Ectodermal cell (in vitro differentiated cells): ENCODE measurements around the gene PPP2R3C. TPM values are rescaled to one million over a fixed set of nuclear protein-coding genes. Genes with fewer than 3 reads are reported as not detected.

Source experiments
- H3K27ac ChIP-seq: 2 replicates; pipeline ENCODE4 v1.7.0; 2013; ENCODE audit warnings: mild to moderate bottlenecking, low read depth, low read length; ENCODE audit not compliant: insufficient read depth, poor library complexity, severe bottlenecking
- H3K27me3 ChIP-seq: 2 replicates; pipeline ENCODE4 v1.7.0; 2013; ENCODE audit warnings: mild to moderate bottlenecking, low read length; ENCODE audit not compliant: insufficient read depth, control insufficient read depth, poor library complexity, severe bottlenecking
- H3K36me3 ChIP-seq: one replicate; pipeline ENCODE4 v1.7.0; 2013; ENCODE audit warnings: low read length; ENCODE audit not compliant: control insufficient read depth, insufficient read depth
- H3K4me1 ChIP-seq: one replicate; pipeline ENCODE4 v1.7.0; 2013; ENCODE audit warnings: low read length; ENCODE audit not compliant: control insufficient read depth, insufficient read depth
- H3K4me3 ChIP-seq: 2 replicates; pipeline ENCODE4 v1.7.0; 2013; ENCODE audit warnings: low read depth, low read length, control low read depth; ENCODE audit not compliant: insufficient read depth
- H3K9me3 ChIP-seq: 2 replicates; pipeline ENCODE4 v1.7.0; 2013; ENCODE audit warnings: mild to moderate bottlenecking, low read length, moderate library complexity; ENCODE audit not compliant: control insufficient read depth
- WGBS, 2 experiments: methylation state at CpG; one replicate each; pipeline ENCODE4 v1.1.7; 2013; ENCODE audit warnings: missing lambda C conversion rate in 2 of 2; 5-methylcytosine and 5-hydroxymethylcytosine counted together
- polyA plus RNA-seq, 4 experiments: library from polyadenylated mRNA; stranded (reverse); fragments of 50-300 nt; gene quantifications; one replicate each; pipeline ENCODE4 v1.2.3, GENCODE V29; 2013

PPP2R3C gene
- polyA plus RNA-seq (2013, experiment 1 of 4): 36.2 TPM
- polyA plus RNA-seq (2013, experiment 2 of 4): 35.6 TPM
- 39.6 TPM for polyA plus RNA-seq (2013, experiment 3 of 4)
- polyA plus RNA-seq (2013, experiment 4 of 4): 37.3 TPM

GRCh38 chr14:35121887-35122695 is at the start of gene PPP2R3C, which contains the start of gene PRORP:
TSS of gene PPP2R3C (minus strand) at chr14:35121990. CDS start at chr14:35121959, 31 bp downstream.
TSS of gene PRORP (plus strand) at chr14:35122552. CDS start at chr14:35123246, 694 bp downstream.
- H3K9me3 ChIP-seq: no peaks in the 10 kb centered on the region
- H3K4me3 ChIP-seq: peak within 1 kb of the TSS; percentile 71
- no peaks in the 10 kb centered on the region for H3K4me1 ChIP-seq
- 0% methylated on average over 57 of the region's 57 CpGs for WGBS, 2 experiments
- H3K27ac ChIP-seq: peak within 1 kb of the TSS; percentile 98
- H3K36me3 ChIP-seq: no peaks in the 10 kb centered on the region
- H3K27me3 ChIP-seq: no peaks in the 10 kb centered on the region

DNA sequence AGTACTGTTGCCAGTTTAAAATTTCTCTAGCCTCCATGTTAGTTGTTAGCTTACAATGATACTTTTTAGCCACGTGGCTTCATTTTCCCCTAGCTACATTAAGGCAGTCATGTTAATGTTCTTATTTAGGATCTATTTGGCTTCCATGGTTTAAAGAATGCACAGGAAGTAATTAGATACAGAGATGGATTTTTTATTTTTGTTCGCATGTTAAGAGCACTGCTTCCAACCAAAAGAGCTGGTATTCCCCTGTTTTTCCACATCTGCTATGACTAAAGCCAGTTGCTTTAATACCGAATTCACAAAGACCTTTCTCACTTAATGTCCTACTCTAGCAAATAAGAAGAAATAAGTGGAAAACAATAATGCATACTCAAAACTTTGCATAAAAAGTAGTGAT is 45.7 kb upstream of the PPP2R3C start:
- H3K27me3 ChIP-seq: no peaks in the 10 kb centered on the region
- H3K4me3 ChIP-seq: no peak overlapping the region
- no peaks in the 10 kb centered on the region for H3K9me3 ChIP-seq
- no peaks in the 10 kb centered on the region for H3K36me3 ChIP-seq
- no peaks in the 10 kb centered on the region for H3K4me1 ChIP-seq
- H3K27ac ChIP-seq: no peak overlapping the region
- 88 to 98% methylated on average over 3 of the region's 3 CpGs for WGBS, 2 experiments

DNA sequence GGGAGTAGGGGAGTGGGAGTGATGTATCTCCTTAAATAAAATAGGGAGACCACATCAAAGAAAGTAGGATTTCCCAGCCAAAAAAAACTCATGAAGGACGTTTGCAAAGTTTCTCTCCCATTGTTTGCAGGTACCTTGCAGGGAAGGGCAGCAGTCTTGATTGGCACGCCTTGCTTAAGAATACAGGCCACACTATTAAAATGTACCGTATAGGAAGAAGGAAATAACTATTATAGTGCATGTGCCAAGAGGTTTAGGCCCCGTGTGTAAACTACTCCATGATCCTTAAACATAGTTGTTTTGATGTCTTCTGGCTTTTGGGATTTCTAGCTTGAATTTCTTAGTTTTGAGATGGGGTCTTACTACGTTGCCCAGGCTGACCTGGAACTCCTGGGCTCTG is 43.1 kb upstream of the PPP2R3C start:
- Histone ChIP-seq H3K27me3 (no peaks in the 10 kb centered on the region), H3K36me3 (no peaks in the 10 kb centered on the region), H3K9me3 (no peaks in the 10 kb centered on the region), H3K27ac (no peak overlapping the region), H3K4me1 (no peaks in the 10 kb centered on the region), H3K4me3 (no peak overlapping the region)
- WGBS, 2 experiments: 89 to 93% methylated on average over 5 of the region's 5 CpGs

GRCh38 chr14:35163384-35163783 is 41.6 kb upstream of the PPP2R3C start:
- no peaks in the 10 kb centered on the region for H3K4me1 ChIP-seq

GRCh38 chr14:35161231-35161630 is 39.4 kb upstream of the PPP2R3C start:
- H3K9me3 ChIP-seq: no peaks in the 10 kb centered on the region
- H3K4me1 ChIP-seq: no peaks in the 10 kb centered on the region
- no peak overlapping the region for H3K4me3 ChIP-seq
- no peaks in the 10 kb centered on the region for H3K27me3 ChIP-seq
- 93 to 97% methylated on average over 5 of the region's 5 CpGs for WGBS, 2 experiments
- H3K27ac ChIP-seq: no peak overlapping the region
- H3K36me3 ChIP-seq: no peaks in the 10 kb centered on the region

More at GRCh38 chr14:35163384-35163783, 41.6 kb upstream of the PPP2R3C start:
- WGBS, 2 experiments: 100% methylated on average over 1 of the region's 1 CpG
- Histone ChIP-seq H3K27ac (no peak overlapping the region), H3K27me3 (no peaks in the 10 kb centered on the region), H3K9me3 (no peaks in the 10 kb centered on the region), H3K4me3 (no peak overlapping the region), H3K36me3 (no peaks in the 10 kb centered on the region)

DNA sequence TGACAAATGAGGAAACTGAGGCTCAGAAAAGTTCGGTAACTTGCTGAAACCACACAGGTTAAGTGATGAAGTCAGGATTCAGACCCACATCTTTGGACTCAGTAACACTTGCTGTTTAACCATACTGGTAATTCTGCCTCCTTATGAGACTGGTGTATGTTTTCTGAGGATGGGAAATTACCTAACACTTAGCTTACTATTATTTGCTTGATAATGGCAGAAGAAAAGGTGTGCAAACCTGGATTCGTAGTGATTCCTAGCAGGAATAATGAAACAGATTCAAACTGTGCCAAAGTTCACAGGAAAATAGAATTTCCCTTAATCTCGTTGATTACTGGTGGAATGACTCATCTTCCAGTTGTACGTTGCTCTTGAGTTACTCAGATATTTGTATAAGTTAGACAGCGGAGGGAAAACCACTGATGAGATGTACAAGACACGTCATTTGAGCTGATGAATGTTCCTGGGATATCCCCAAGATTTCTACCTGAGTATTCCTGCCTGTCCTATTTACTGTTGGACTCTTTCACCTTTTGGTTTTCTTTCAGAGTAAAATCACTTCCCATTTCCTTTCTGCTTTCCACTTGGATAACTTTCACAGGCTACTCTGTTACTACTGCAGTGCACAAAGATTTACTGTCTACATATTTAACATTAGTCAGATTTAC is 38.1 kb upstream of the PPP2R3C start:
- Histone ChIP-seq H3K27ac (no peak overlapping the region), H3K4me1 (no peaks in the 10 kb centered on the region), H3K4me3 (no peak overlapping the region), H3K9me3 (no peaks in the 10 kb centered on the region), H3K36me3 (no peaks in the 10 kb centered on the region), H3K27me3 (no peaks in the 10 kb centered on the region)
- 94 to 95% methylated on average over 6 of the region's 6 CpGs for WGBS, 2 experiments

DNA sequence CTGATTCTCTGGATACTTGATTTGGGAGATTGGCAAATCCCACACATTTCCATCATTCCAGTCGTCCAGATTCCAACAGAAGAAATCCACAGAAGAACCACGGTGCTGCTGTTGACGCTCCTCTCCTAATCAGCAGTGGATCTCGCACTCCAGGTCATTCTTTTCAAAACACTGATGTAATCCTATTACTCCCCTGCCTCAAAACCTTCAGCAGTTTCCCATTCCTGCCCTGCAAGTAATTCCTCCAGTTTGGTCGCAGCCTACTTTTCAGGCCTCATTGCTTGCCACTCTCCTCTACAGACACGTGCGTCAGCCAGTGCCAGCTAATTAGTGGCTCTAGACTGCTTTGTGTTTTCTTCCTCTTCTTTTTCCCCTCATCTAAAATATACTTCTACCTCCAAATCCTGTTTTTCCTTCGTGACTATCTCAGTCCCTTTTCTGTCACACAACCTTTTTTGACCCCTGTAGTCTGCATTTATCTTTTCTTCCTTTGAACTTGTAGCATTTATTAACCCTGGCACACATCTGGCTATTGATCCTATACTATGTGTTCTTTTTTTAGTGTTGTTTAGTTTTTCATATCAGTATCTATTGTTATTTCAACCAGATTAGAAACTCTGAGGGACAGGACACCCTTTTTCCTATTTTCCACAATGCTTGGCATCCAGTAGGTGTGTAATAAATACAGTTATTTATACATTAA is 37.3 kb upstream of the PPP2R3C start:
- WGBS, 2 experiments: 56 to 73% methylated on average over 8 of the region's 8 CpGs
- H3K27me3 ChIP-seq: no peaks in the 10 kb centered on the region
- no peaks in the 10 kb centered on the region for H3K9me3 ChIP-seq
- H3K27ac ChIP-seq: no peak overlapping the region
- H3K4me3 ChIP-seq: no peak overlapping the region
- H3K36me3 ChIP-seq: no peaks in the 10 kb centered on the region
- no peaks in the 10 kb centered on the region for H3K4me1 ChIP-seq

GRCh38 chr14:35158491-35158890 is 36.7 kb upstream of the PPP2R3C start:
- 91 to 98% methylated on average over 2 of the region's 2 CpGs for WGBS, 2 experiments
- H3K27me3 ChIP-seq: no peaks in the 10 kb centered on the region
- H3K27ac ChIP-seq: no peak overlapping the region
- H3K4me1 ChIP-seq: no peaks in the 10 kb centered on the region
- no peak overlapping the region for H3K4me3 ChIP-seq
- H3K36me3 ChIP-seq: no peaks in the 10 kb centered on the region
- H3K9me3 ChIP-seq: no peaks in the 10 kb centered on the region

- H3K4me1 ChIP-seq: no peaks in the 10 kb centered on the region
- 92 to 94% methylated on average over 1 of the region's 1 CpG for WGBS, 2 experiments
- no peaks in the 10 kb centered on the region for H3K27me3 ChIP-seq
- H3K36me3 ChIP-seq: no peaks in the 10 kb centered on the region
- no peak overlapping the region for H3K27ac ChIP-seq
- no peak overlapping the region for H3K4me3 ChIP-seq
- no peaks in the 10 kb centered on the region for H3K9me3 ChIP-seq
Observed at GRCh38 chr14:35155962-35156361, 34.2 kb upstream of the PPP2R3C start.

DNA sequence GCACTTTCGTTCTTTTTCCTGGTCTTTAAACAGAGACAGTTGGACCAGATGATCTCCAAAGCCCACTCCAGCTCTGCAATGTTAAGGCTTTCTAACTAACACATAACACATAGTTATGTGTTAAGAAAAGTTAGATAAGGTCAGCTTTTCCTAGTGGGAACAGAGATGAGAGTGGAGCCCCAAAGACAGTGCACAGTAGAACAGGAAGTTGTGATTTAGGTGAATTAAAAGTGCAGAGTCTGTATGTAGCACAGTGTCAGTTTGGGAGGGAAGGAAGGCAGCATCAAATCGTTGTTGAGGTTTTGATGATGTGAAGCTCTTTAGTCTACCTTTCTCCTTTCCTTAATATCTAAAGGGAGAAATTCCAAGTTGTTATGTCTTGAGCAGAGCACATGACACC is 32.2 kb upstream of the PPP2R3C start:
- Histone ChIP-seq H3K27me3 (no peaks in the 10 kb centered on the region), H3K4me1 (no peaks in the 10 kb centered on the region), H3K36me3 (no peaks in the 10 kb centered on the region), H3K27ac (no peak overlapping the region), H3K4me3 (no peak overlapping the region), H3K9me3 (no peaks in the 10 kb centered on the region)
- 93 to 100% methylated on average over 1 to 2 of the region's 2 CpGs for WGBS, 2 experiments
